Ovary (tissue), 3 donors: ENCODE data around the gene RGS6.

Experiments used
- EP300 ChIP-seq: sonication (generic); formaldehyde crosslinking; IDR thresholded peaks from one replicate; pipeline ENCODE4 v1.6.1; 2017; ENCODE audit warnings: antibody characterized with exemption
- POLR2A ChIP-seq: fragments of 450-650 bp; IDR thresholded peaks from one replicate; pipeline ENCODE4 v1.6.1; 2017; ENCODE audit warnings: antibody characterized with exemption, mild to moderate bottlenecking, moderate library complexity
- TF ChIP-seq, protein P1 (sequence below), 3 donors: fragments of 450-650 bp in 2 of 3; fragments of 200-600 bp in 1 of 3; IDR thresholded peaks; one replicate each; pipeline versions ENCODE4 v1.5.1 to v1.8.0; 2016 to 2022; ENCODE audit warnings: antibody characterized with exemption in 3 of 3, mild to moderate bottlenecking in 1 of 3
- donor health status: DM: no; HTN: no; CAD: no.

DNA sequence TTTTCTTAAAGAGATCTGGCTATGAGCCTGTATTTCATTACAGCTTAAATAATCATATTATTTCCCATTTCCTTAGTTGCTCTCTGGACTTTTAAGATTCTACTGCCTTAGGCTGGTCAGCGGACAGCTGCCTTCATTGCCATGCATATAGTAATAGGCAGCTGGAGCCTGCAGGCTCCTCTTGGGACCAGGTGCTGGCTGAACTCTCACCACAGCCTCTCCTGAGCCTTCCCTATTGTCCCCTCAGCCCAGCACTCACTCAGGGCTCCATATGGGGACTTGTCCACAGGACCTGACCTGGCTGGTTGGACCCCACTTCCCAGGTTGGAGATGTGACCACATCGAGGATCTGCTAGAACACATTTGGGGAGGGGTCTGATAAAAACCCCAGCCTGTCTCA is 556.3 kb downstream of the RGS6 start:
- TF ChIP-seq, protein P1, sequence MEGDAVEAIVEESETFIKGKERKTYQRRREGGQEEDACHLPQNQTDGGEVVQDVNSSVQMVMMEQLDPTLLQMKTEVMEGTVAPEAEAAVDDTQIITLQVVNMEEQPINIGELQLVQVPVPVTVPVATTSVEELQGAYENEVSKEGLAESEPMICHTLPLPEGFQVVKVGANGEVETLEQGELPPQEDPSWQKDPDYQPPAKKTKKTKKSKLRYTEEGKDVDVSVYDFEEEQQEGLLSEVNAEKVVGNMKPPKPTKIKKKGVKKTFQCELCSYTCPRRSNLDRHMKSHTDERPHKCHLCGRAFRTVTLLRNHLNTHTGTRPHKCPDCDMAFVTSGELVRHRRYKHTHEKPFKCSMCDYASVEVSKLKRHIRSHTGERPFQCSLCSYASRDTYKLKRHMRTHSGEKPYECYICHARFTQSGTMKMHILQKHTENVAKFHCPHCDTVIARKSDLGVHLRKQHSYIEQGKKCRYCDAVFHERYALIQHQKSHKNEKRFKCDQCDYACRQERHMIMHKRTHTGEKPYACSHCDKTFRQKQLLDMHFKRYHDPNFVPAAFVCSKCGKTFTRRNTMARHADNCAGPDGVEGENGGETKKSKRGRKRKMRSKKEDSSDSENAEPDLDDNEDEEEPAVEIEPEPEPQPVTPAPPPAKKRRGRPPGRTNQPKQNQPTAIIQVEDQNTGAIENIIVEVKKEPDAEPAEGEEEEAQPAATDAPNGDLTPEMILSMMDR (IDR thresholded peaks at IDR 0.05), result no peak
- TF ChIP-seq EP300 (no peak), POLR2A (no peak)
